ENCODE measurements around the gene SMAGP. TPM values are rescaled to one million over a fixed set of nuclear protein-coding genes. Genes with fewer than 3 reads are reported as not detected.
"Not testable (repeated sequence)": the region's sequence is repeated elsewhere in the genome, so short reads cannot be mapped to it uniquely, and the experiment has no call there.

Gene SMAGP
- total RNA-seq, 1 donor from 2014 or later: 9.1 TPM

GRCh38 chr12:51225234-51225633 lies 45.0 kb downstream of the SMAGP start:
- no peak for TF ChIP-seq CTCF (IDR thresholded peaks at IDR 0.05; ENCODE audit: unreplicated experiment)
- Mint-ChIP-seq H3K27ac (no peak overlapping the region), H3K4me1 (ENCODE audit: low read depth) (no peaks in the 10 kb centered on the region), H3K27me3 (no peaks in the 10 kb centered on the region), H3K36me3 (ENCODE audit: insufficient read depth) (no peaks in the 10 kb centered on the region), H3K4me3 (ENCODE audit: low read depth) (no peak overlapping the region), H3K9me3 (ENCODE audit: low read depth) (no peaks in the 10 kb centered on the region)
- DNase-seq (ENCODE audit: low spot score, unreplicated experiment): no peak

- H3K4me1 Mint-ChIP-seq (ENCODE audit: low read depth): no peaks in the 10 kb centered on the region
- H3K36me3 Mint-ChIP-seq (ENCODE audit: insufficient read depth): no peaks in the 10 kb centered on the region
- no peak overlapping the region for H3K4me3 Mint-ChIP-seq (ENCODE audit: low read depth)
- no peak overlapping the region for H3K27ac Mint-ChIP-seq
- H3K27me3 Mint-ChIP-seq: no peaks in the 10 kb centered on the region
- DNase-seq (ENCODE audit: low spot score, unreplicated experiment): no peak
- TF ChIP-seq CTCF (IDR thresholded peaks at IDR 0.05; ENCODE audit: unreplicated experiment): no peak
- no peaks in the 10 kb centered on the region for H3K9me3 Mint-ChIP-seq (ENCODE audit: low read depth)
These were observed 45.6 kb downstream of the SMAGP start for GRCh38 chr12:51224625-51225024.

GRCh38 chr12:51222461-51222860 lies 47.8 kb downstream of the SMAGP start:
- no peak for DNase-seq (ENCODE audit: low spot score, unreplicated experiment)
- no peaks in the 10 kb centered on the region for H3K9me3 Mint-ChIP-seq (ENCODE audit: low read depth)
- no peak overlapping the region for H3K27ac Mint-ChIP-seq
- H3K4me1 Mint-ChIP-seq (ENCODE audit: low read depth): peaks cover 12% of the 10 kb centered on the region
- no peaks in the 10 kb centered on the region for H3K36me3 Mint-ChIP-seq (ENCODE audit: insufficient read depth)
- H3K4me3 Mint-ChIP-seq (ENCODE audit: low read depth): no peak overlapping the region
- H3K27me3 Mint-ChIP-seq: no peaks in the 10 kb centered on the region
- no peak for TF ChIP-seq CTCF (IDR thresholded peaks at IDR 0.05; ENCODE audit: unreplicated experiment)

- H3K4me1 Mint-ChIP-seq (ENCODE audit: low read depth): peaks cover 12% of the 10 kb centered on the region
- not testable (repeated sequence) for H3K4me3 Mint-ChIP-seq (ENCODE audit: low read depth); H3K9me3 Mint-ChIP-seq (ENCODE audit: low read depth); DNase-seq (ENCODE audit: low spot score, unreplicated experiment); H3K36me3 Mint-ChIP-seq (ENCODE audit: insufficient read depth); H3K27ac Mint-ChIP-seq; H3K27me3 Mint-ChIP-seq
These were observed 50.4 kb downstream of the SMAGP start for GRCh38 chr12:51219857-51220256.

- no peaks in the 10 kb centered on the region for H3K27me3 Mint-ChIP-seq
- H3K36me3 Mint-ChIP-seq (ENCODE audit: insufficient read depth): no peaks in the 10 kb centered on the region
- no peak for TF ChIP-seq CTCF (IDR thresholded peaks at IDR 0.05; ENCODE audit: unreplicated experiment)
- peak overlapping the region; percentile 10 for H3K4me3 Mint-ChIP-seq (ENCODE audit: low read depth)
- peak overlapping the region; percentile 71 for H3K27ac Mint-ChIP-seq
- DNase-seq (ENCODE audit: low spot score, unreplicated experiment): no peak
- H3K4me1 Mint-ChIP-seq (ENCODE audit: low read depth): peaks cover 12% of the 10 kb centered on the region
- H3K9me3 Mint-ChIP-seq (ENCODE audit: low read depth): no peaks in the 10 kb centered on the region
These were observed 50.9 kb downstream of the SMAGP start for GRCh38 chr12:51219322-51219721.

- Mint-ChIP-seq H3K9me3 (ENCODE audit: low read depth) (no peaks in the 10 kb centered on the region), H3K4me3 (ENCODE audit: low read depth) (peak overlapping the region; percentile 66), H3K36me3 (ENCODE audit: insufficient read depth) (no peaks in the 10 kb centered on the region), H3K27ac (peak overlapping the region; percentile 96), H3K27me3 (no peaks in the 10 kb centered on the region), H3K4me1 (ENCODE audit: low read depth) (peaks cover 12% of the 10 kb centered on the region)
- peak; percentile 15 for DNase-seq (ENCODE audit: low spot score, unreplicated experiment)
- peak; percentile 20 for TF ChIP-seq CTCF (IDR thresholded peaks at IDR 0.05; ENCODE audit: unreplicated experiment)
These were observed 51.5 kb downstream of the SMAGP start for GRCh38 chr12:51218607-51219161.
